Breast epithelium (tissue), 3 donors: ENCODE data around the gene TXLNB.
"Not testable (repeated sequence)": the region's sequence is repeated elsewhere in the genome, so short reads cannot be mapped to it uniquely, and the experiment has no call there.

Source experiments
- CTCF ChIP-seq, 3 donors: fragments of 450-650 bp; IDR thresholded peaks; one replicate each; pipeline ENCODE4 v1.5.1; 2016 to 2017; ENCODE audit warnings: antibody characterized with exemption in 3 of 3, mild to moderate bottlenecking in 3 of 3, moderate library complexity in 3 of 3
- POLR2AphosphoS5 ChIP-seq, 3 donors: sonication (generic); formaldehyde crosslinking; IDR thresholded peaks; one replicate each; pipeline ENCODE4 v1.6.1; 2017; ENCODE audit warnings: antibody characterized with exemption in 3 of 3

- not testable (repeated sequence) for TF ChIP-seq CTCF, POLR2AphosphoS5 (IDR thresholded peaks at IDR 0.05)
Observed at GRCh38 chr6:139210766-139211165, 81.0 kb downstream of the TXLNB start.
